Heart right ventricle (tissue), 16 donors: ENCODE results near the gene TWF1. TPM values are rescaled to one million over a fixed set of nuclear protein-coding genes. Genes with fewer than 3 reads are reported as not detected.
A peak's percentile ranks its signal among the peaks of the same experiment; 100 is the strongest.

ENCODE experiments used
- ATAC-seq, 8 donors: fragments of 200-7000 bp; cut with Tn5 transposase; one replicate each; pipeline ENCODE4 v1.9.1; 2020; ENCODE audit warnings: mild to moderate bottlenecking in 8 of 8, moderate library complexity in 8 of 8, moderate number of reproducible peaks in 1 of 8
- DNase-seq, 2 donors: peaks; one replicate each; pipeline ENCODE4 v3.0.0-alpha.2; 2020
- H3K27ac ChIP-seq, 10 donors: fragments of 200-600 bp; sonication (generic) in 2 of 10; one replicate each; pipeline versions ENCODE4 v1.5.0 to v1.8.0; 2020 to 2022; ENCODE audit warnings: mild to moderate bottlenecking in 3 of 10
- H3K27me3 ChIP-seq, 7 donors: fragments of 200-600 bp; one replicate each; pipeline ENCODE4 v1.8.0; 2021 to 2022; ENCODE audit warnings: mild to moderate bottlenecking in 2 of 7
- H3K36me3 ChIP-seq, 9 donors: fragments of 200-600 bp; sonication (generic) in 1 of 9; one replicate each; pipeline versions ENCODE4 v1.5.0 to v1.8.0; 2020 to 2022; ENCODE audit warnings: mild to moderate bottlenecking in 2 of 9
- H3K4me1 ChIP-seq, 9 donors: fragments of 200-600 bp; sonication (generic) in 1 of 9; one replicate each; pipeline versions ENCODE4 v1.5.0 to v1.8.0; 2020 to 2022; ENCODE audit warnings: mild to moderate bottlenecking in 4 of 9
- H3K4me3 ChIP-seq, 10 donors: fragments of 200-600 bp; sonication (generic) in 2 of 10; one replicate each; pipeline versions ENCODE4 v1.5.0 to v1.8.0; 2020 to 2022; ENCODE audit warnings: mild to moderate bottlenecking in 7 of 10, moderate library complexity in 2 of 10
- H3K9me3 ChIP-seq, 11 donors: fragments of 200-600 bp in 10 of 11; sonication (generic) in 2 of 11; one replicate each; pipeline versions ENCODE4 v1.5.0 to v1.8.0; 2013 to 2022; ENCODE audit warnings: mild to moderate bottlenecking in 2 of 11, control low read depth in 1 of 11, moderate library complexity in 1 of 11
- WGBS, 2 donors: extraction: QIAGEN DNeasy Blood & Tissue Kit; methylation state at CpG; one replicate each; pipeline ENCODE4 v1.1.7; 2013; ENCODE audit warnings: inconsistent platforms in 1 of 2; 5-methylcytosine and 5-hydroxymethylcytosine counted together
- intact Hi-C, 10 donors: fragments of 100-400 bp; cut with DNase I; formaldehyde crosslinking; loops; one replicate each; pipeline versions ENCODE4 v1.11.1 to v1.14.2; 2022
- polyA plus RNA-seq, 2 donors: library from polyadenylated mRNA; stranded (reverse); fragments of 200-250 nt; gene quantifications; one replicate each; pipeline ENCODE4 v1.2.3, GENCODE V29; 2013
- total RNA-seq, 10 donors: library from RNA; stranded (reverse); fragmentation: NEBNext Ultra II Directional in 3 of 10; extraction: Animal tissue kit (Norgen Biotek cat#: 25700) in 3 of 10; gene quantifications; one replicate each; pipeline versions ENCODE4 v1.2.1 to v1.2.4, GENCODE V29; 2021 to 2023
- TF ChIP-seq, protein P1 (sequence below), 9 donors: fragments of 200-600 bp; sonication (generic) in 2 of 9; IDR thresholded peaks; one replicate each; pipeline versions ENCODE4 v1.5.0 to v1.8.0; 2021 to 2022; ENCODE audit warnings: antibody characterized with exemption in 9 of 9, mild to moderate bottlenecking in 5 of 9, moderate library complexity in 1 of 9
- donor health status: Arrhythmogenic right ventricular cardiomyopathy.
- donor health status: ischemic (EF 13 %, LVEDD 7.1; RV severe dilation, severe dysfunction).
- donor health status: healthy with polysubstance abuse.
- donor health status: DM: no; HTN: yes; CAD: no.
- donor health status: DM: no; HTN: no; CAD: no.
- donor health status: ischemic (EF 25% LVEDD 6.9; RV normal size, moderate dysfunction).
- donor health status: ischemic (EF 25% LVEDD 5.7; RV mildly dilated, moderate dysfunction).
- donor health status: healthy.
- donor health status: DM: yes; HTN: yes; CAD: no.
- donor health status: Ischemic cardiomyopathy.
- donor health status: ischemic (EF 35%, LVEDD 5.7; RV mildly dilated, moderate dysfunction).
- donor health status: nonischemic (EF 11% LVEDD 7.7; RV severe dilation, severe dysfunction).
- donor health status: DM: yes; HTN: yes; CAD: no.
- donor health status: PGD.
- donor health status: ischemic (EF 29% LVEDD 5.4; RV normal size, mild dysfunction).
- donor health status: nonischemic (EF 23%, LVEDD 6.1; RV moderate dilation, normal function).

TWF1 gene
- total and polyA plus RNA-seq, 12 donors: 8.5 to 21.7 (median 11.1) TPM

DNA sequence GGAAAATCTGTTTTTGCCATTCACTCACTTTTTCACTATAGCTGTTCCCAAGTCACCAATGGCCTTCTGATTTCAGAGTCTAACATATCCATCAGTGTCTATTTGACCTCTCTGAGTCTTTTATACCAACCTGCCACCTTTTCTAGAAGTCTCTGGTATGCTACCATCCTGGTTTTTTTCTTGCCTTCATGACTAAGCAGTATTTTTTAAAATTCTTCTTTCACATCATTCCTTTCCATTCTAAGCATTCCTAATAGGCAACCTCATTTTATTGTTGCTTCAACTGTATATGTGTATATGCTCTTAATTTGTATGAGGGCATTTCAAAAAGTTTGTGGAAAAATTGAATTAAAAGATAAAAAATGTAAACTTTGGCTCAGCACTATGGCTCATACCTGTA, 42.3 kb downstream of the TWF1 start:
- Histone ChIP-seq H3K9me3 (no peaks in the 10 kb centered on the region), H3K27ac (no peak overlapping the region), H3K4me1 (peaks cover 2 to 37% (median 19%) of the 10 kb centered on the region in 9 donors), H3K27me3 (no peaks in the 10 kb centered on the region), H3K4me3 (no peak overlapping the region), H3K36me3 (peaks cover 0 to 22% (median 0%) of the 10 kb centered on the region in 9 donors)
- TF ChIP-seq, protein P1, sequence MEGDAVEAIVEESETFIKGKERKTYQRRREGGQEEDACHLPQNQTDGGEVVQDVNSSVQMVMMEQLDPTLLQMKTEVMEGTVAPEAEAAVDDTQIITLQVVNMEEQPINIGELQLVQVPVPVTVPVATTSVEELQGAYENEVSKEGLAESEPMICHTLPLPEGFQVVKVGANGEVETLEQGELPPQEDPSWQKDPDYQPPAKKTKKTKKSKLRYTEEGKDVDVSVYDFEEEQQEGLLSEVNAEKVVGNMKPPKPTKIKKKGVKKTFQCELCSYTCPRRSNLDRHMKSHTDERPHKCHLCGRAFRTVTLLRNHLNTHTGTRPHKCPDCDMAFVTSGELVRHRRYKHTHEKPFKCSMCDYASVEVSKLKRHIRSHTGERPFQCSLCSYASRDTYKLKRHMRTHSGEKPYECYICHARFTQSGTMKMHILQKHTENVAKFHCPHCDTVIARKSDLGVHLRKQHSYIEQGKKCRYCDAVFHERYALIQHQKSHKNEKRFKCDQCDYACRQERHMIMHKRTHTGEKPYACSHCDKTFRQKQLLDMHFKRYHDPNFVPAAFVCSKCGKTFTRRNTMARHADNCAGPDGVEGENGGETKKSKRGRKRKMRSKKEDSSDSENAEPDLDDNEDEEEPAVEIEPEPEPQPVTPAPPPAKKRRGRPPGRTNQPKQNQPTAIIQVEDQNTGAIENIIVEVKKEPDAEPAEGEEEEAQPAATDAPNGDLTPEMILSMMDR (IDR thresholded peaks at IDR 0.05): no peak
- DNase-seq (no peak), ATAC-seq (no peak)
- intact Hi-C loops: no loop called here

DNA sequence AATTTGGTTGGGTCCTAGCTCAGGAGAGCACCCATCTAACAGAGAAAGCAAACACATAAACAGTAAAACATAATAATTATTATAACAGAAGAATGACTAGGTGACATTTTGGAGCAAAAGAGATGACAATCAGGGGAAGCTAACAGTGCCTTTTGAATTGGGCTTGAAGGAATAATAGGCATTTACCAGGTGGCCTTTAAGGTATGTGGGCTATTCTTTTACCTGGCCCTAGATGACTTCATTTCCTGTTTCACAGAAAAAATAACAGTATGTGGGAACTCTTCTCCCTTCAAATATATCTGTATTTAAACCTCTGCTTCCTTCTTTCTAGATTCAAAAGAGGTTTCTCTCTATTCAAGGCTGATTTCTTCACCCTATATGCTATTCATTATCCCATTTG, 43.5 kb downstream of the TWF1 start:
- ATAC-seq (no peak), DNase-seq (no peak)
- Histone ChIP-seq H3K27ac (no peak overlapping the region), H3K9me3 (no peaks in the 10 kb centered on the region), H3K4me1 (peaks cover 4 to 43% (median 25%) of the 10 kb centered on the region in 9 donors), H3K36me3 (peaks cover 0 to 11% (median 0%) of the 10 kb centered on the region in 9 donors), H3K27me3 (no peaks in the 10 kb centered on the region), H3K4me3 (no peak overlapping the region)
- intact Hi-C loops: no loop called here
- TF ChIP-seq, protein P1 (IDR thresholded peaks at IDR 0.05): no peak

DNA sequence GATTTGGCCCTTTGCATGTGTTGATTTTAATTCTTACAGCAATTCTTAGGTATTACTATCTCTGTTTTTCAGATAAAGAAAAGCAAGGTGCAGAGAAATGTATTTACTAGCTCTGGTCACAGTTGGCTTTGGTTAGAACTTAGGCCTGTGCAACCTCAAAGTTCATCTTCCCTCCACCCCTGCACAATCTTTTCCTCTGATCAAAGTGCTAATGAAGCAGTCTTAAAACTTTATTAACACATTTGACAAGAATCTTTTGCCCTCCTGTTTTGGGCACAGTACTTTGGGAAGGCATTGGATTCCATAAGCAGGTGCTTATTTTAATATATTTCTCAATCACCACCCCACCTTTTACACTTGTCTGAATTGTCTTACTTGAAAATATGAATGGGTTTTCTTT, 44.6 kb downstream of the TWF1 start:
- no peak for DNase-seq
- peaks cover 4 to 52% (median 26%) of the 10 kb centered on the region in 9 donors for H3K4me1 ChIP-seq
- intact Hi-C loops: no loop called here

DNA sequence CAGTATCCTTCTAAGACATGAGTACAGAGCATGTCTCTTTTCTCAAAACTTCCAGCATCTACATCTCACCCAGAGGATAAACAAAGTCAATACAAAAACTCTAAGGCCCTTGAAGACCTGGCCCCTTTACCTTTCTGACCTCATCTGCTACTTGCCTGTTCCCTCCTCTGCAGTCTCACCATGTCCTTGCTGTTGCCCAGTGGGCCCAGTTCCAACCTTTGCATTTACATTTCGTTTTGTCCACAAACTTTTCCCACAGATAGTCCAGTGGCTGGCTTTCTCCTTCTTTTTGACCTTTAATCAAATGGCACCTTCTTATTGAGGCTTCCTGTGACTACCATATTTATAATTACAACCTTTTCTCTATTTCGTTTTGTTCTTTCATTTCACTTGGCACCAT, 45.7 kb downstream of the TWF1 start:
- peaks cover 4 to 52% (median 26%) of the 10 kb centered on the region in 9 donors for H3K4me1 ChIP-seq
- H3K27ac ChIP-seq: peak overlapping the region in 1 of 10 donors; percentile 92
- TF ChIP-seq, protein P1 (IDR thresholded peaks at IDR 0.05): no peak
- H3K36me3 ChIP-seq: peaks cover 0 to 11% (median 0%) of the 10 kb centered on the region in 9 donors
- H3K9me3 ChIP-seq: no peaks in the 10 kb centered on the region
- H3K4me3 ChIP-seq: peak overlapping the region in 4 of 10 donors; percentile 69 to 89 (median 84)
- intact Hi-C loops: no loop called here
- no peak for DNase-seq
- no peak for ATAC-seq
- H3K27me3 ChIP-seq: no peaks in the 10 kb centered on the region
- whole genome bisulfite sequencing, 2 donors: 83 to 85% methylated on average over 2 of the region's 2 CpGs

More for the DNA sequence above, 44.6 kb downstream of the TWF1 start:
- Histone ChIP-seq H3K36me3 (peaks cover 0 to 11% (median 0%) of the 10 kb centered on the region in 9 donors), H3K27me3 (no peaks in the 10 kb centered on the region), H3K4me3 (no peak overlapping the region), H3K27ac (no peak overlapping the region), H3K9me3 (no peaks in the 10 kb centered on the region)
- TF ChIP-seq, protein P1 (IDR thresholded peaks at IDR 0.05): no peak
- ATAC-seq: no peak
